Activated naive CD8-positive, alpha-beta T cell treated with anti-CD3 and anti-CD28 coated beads, Interleukin-2, amount 10 ng/mL, durations not matched to agents 7 days and 5 days (primary cell): ENCODE results near the gene APBB2. TPM values are rescaled to one million over a fixed set of nuclear protein-coding genes. Genes with fewer than 3 reads are reported as not detected.

Experiments used
- ATAC-seq: fragments of 150-1000 bp; cut with Tn5 transposase; one replicate; pipeline ENCODE4 v1.10.0; 2021; ENCODE audit warnings: low read depth, moderate library complexity
- POLR2A ChIA-PET: fragments of 350-600 bp; sonication (Branson Sonifier 250); formaldehyde crosslinking; loops from one replicate; lab custom pipeline; 2021; ENCODE audit warnings: antibody characterized with exemption; lab: Charles Lee
- DNase-seq: peaks from one replicate; pipeline ENCODE4 v3.0.0; 2021
- H3K27ac Mint-ChIP-seq: one replicate; pipeline ENCODE4 v1.8.0; 2022; ENCODE audit warnings: mild to moderate bottlenecking, mixed read lengths
- H3K27me3 Mint-ChIP-seq: one replicate; pipeline ENCODE4 v1.8.0; 2022; ENCODE audit warnings: mild to moderate bottlenecking, moderate library complexity, mixed read lengths
- H3K36me3 Mint-ChIP-seq: one replicate; pipeline ENCODE4 v1.8.0; 2021; ENCODE audit warnings: mild to moderate bottlenecking, mixed read lengths
- H3K4me1 Mint-ChIP-seq: one replicate; pipeline ENCODE4 v1.8.0; 2021; ENCODE audit warnings: mixed read lengths
- H3K4me3 Mint-ChIP-seq: one replicate; pipeline ENCODE4 v1.8.0; 2022; ENCODE audit warnings: mild to moderate bottlenecking, moderate library complexity, mixed read lengths
- H3K9me3 Mint-ChIP-seq: one replicate; pipeline ENCODE4 v1.8.0; 2021; ENCODE audit warnings: mixed read lengths
- total RNA-seq, 2 experiments: library from RNA; stranded (reverse); gene quantifications; one replicate each; pipeline ENCODE4 v1.2.3, GENCODE V29; 2021

APBB2 gene
- total RNA-seq, 2 experiments from 2014 or later = 0.96 to 2.0 TPM

- peaks cover 9% of the 10 kb centered on the region for H3K4me1 Mint-ChIP-seq
- no peak overlapping the region for H3K4me3 Mint-ChIP-seq
- H3K27ac Mint-ChIP-seq = no peak overlapping the region
- H3K9me3 Mint-ChIP-seq = peaks cover 1% of the 10 kb centered on the region
- H3K36me3 Mint-ChIP-seq = no peaks in the 10 kb centered on the region
- peaks cover 13% of the 10 kb centered on the region for H3K27me3 Mint-ChIP-seq
- POLR2A ChIA-PET = no interaction called here
- no peak for DNase-seq
- no peak for ATAC-seq
Measured at GRCh38 chr4:40874901-40875300, 339.4 kb downstream of the APBB2 start.

- H3K9me3 Mint-ChIP-seq = peaks cover 1% of the 10 kb centered on the region
- H3K4me1 Mint-ChIP-seq = peaks cover 9% of the 10 kb centered on the region
- POLR2A ChIA-PET = no interaction called here
- DNase-seq = no peak
- H3K27ac Mint-ChIP-seq = no peak overlapping the region
- H3K27me3 Mint-ChIP-seq = peaks cover 13% of the 10 kb centered on the region
- no peak for ATAC-seq
- H3K4me3 Mint-ChIP-seq = no peak overlapping the region
- H3K36me3 Mint-ChIP-seq = no peaks in the 10 kb centered on the region
Measured at GRCh38 chr4:40874331-40874730, 340.0 kb downstream of the APBB2 start.

- peaks cover 9% of the 10 kb centered on the region for H3K4me1 Mint-ChIP-seq
- no peaks in the 10 kb centered on the region for H3K36me3 Mint-ChIP-seq
- DNase-seq (no peak), ATAC-seq (no peak)
- peaks cover 12% of the 10 kb centered on the region for H3K27me3 Mint-ChIP-seq
- no peak overlapping the region for H3K4me3 Mint-ChIP-seq
- POLR2A ChIA-PET = no interaction called here
- H3K9me3 Mint-ChIP-seq = peaks cover 1% of the 10 kb centered on the region
- no peak overlapping the region for H3K27ac Mint-ChIP-seq
Measured at GRCh38 chr4:40871695-40872250, 342.6 kb downstream of the APBB2 start.

GRCh38 chr4:40870150-40870549 is 344.2 kb downstream of the APBB2 start:
- Mint-ChIP-seq H3K27me3 (peaks cover 12% of the 10 kb centered on the region), H3K36me3 (no peaks in the 10 kb centered on the region), H3K27ac (no peak overlapping the region), H3K4me1 (no peaks in the 10 kb centered on the region), H3K4me3 (no peak overlapping the region), H3K9me3 (peaks cover 1% of the 10 kb centered on the region)
- ATAC-seq = no peak
- POLR2A ChIA-PET = no interaction called here
- DNase-seq = no peak

GRCh38 chr4:40865696-40866095 is 348.6 kb downstream of the APBB2 start:
- Mint-ChIP-seq H3K36me3 (no peaks in the 10 kb centered on the region), H3K4me3 (no peak overlapping the region), H3K9me3 (no peaks in the 10 kb centered on the region), H3K27ac (no peak overlapping the region), H3K27me3 (peaks cover 23% of the 10 kb centered on the region), H3K4me1 (no peaks in the 10 kb centered on the region)
- no peak for ATAC-seq
- POLR2A ChIA-PET = no interaction called here
- DNase-seq = no peak

GRCh38 chr4:40864531-40864930 is 349.8 kb downstream of the APBB2 start:
- H3K27ac Mint-ChIP-seq = no peak overlapping the region
- peaks cover 24% of the 10 kb centered on the region for H3K27me3 Mint-ChIP-seq
- POLR2A ChIA-PET = no interaction called here
- no peaks in the 10 kb centered on the region for H3K9me3 Mint-ChIP-seq
- no peak for ATAC-seq
- H3K4me1 Mint-ChIP-seq = no peaks in the 10 kb centered on the region
- DNase-seq = no peak
- no peaks in the 10 kb centered on the region for H3K36me3 Mint-ChIP-seq
- H3K4me3 Mint-ChIP-seq = no peak overlapping the region

GRCh38 chr4:40858962-40859361 is 355.4 kb downstream of the APBB2 start:
- peaks cover 54% of the 10 kb centered on the region for H3K27me3 Mint-ChIP-seq
- DNase-seq = no peak
- no peak for ATAC-seq
- no peaks in the 10 kb centered on the region for H3K9me3 Mint-ChIP-seq
- H3K36me3 Mint-ChIP-seq = no peaks in the 10 kb centered on the region
- no peak overlapping the region for H3K4me3 Mint-ChIP-seq
- peaks cover 8% of the 10 kb centered on the region for H3K4me1 Mint-ChIP-seq
- no peak overlapping the region for H3K27ac Mint-ChIP-seq
- POLR2A ChIA-PET = no interaction called here

DNA sequence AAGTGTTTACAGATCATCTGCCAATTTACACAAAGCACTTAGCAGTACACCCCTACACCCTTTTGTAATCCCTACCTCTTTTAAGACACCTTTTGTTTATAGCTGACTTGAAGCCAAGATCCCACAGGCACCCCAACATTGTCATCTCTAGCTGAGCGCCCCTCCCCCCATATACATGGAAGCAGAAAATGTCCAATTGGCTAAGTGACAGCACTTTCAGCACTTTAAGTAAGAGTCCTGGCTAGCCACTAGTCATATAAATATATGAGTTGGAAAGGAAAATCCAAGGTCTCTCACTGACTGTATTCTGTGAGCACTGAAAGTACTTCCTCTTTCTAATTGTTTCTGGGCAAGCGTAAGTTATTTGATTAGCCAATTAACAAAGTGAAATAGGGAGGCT is 356.4 kb downstream of the APBB2 start:
- POLR2A ChIA-PET = no interaction called here
- Mint-ChIP-seq H3K36me3 (no peaks in the 10 kb centered on the region), H3K4me3 (no peak overlapping the region), H3K27ac (no peak overlapping the region), H3K27me3 (peaks cover 60% of the 10 kb centered on the region), H3K4me1 (peaks cover 8% of the 10 kb centered on the region), H3K9me3 (no peaks in the 10 kb centered on the region)
- DNase-seq = no peak
- no peak for ATAC-seq

GRCh38 chr4:40856840-40857362 is 357.4 kb downstream of the APBB2 start:
- Mint-ChIP-seq H3K36me3 (no peaks in the 10 kb centered on the region), H3K4me1 (peaks cover 8% of the 10 kb centered on the region), H3K4me3 (peak overlapping the region; percentile 75), H3K27ac (no peak overlapping the region), H3K27me3 (peaks cover 60% of the 10 kb centered on the region), H3K9me3 (no peaks in the 10 kb centered on the region)
- ATAC-seq (peak; percentile 99), DNase-seq (peak; percentile 79)
- POLR2A ChIA-PET = no interaction called here

- Mint-ChIP-seq H3K9me3 (no peaks in the 10 kb centered on the region), H3K27ac (no peak overlapping the region), H3K4me1 (peaks cover 8% of the 10 kb centered on the region), H3K4me3 (peak overlapping the region; percentile 75), H3K27me3 (peaks cover 59% of the 10 kb centered on the region), H3K36me3 (no peaks in the 10 kb centered on the region)
- ATAC-seq (no peak), DNase-seq (no peak)
- POLR2A ChIA-PET = no interaction called here
Measured at GRCh38 chr4:40856277-40856839, 358.0 kb downstream of the APBB2 start.

DNA sequence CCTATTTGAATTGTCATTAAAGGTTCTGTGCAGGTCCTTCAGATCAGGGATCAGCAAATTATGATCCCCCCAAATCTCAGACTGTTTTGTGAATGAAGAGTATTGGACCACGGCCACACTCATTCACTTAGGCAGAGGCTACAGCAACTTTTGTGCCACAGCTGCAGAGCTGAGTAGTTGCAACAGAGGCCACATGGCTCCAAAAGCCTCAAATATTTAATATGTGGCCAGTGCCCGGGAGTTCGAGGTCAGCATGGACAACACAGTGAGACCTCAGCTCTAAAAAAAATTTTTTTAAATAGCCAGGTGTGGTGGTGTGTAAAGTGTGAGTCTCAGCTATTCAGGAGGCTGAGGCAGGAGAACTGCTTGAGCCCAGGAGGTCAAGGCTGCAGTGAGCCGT is 363.8 kb downstream of the APBB2 start:
- Mint-ChIP-seq H3K27me3 (peaks cover 50% of the 10 kb centered on the region), H3K36me3 (no peaks in the 10 kb centered on the region), H3K27ac (no peak overlapping the region), H3K9me3 (no peaks in the 10 kb centered on the region), H3K4me3 (no peak overlapping the region), H3K4me1 (no peaks in the 10 kb centered on the region)
- DNase-seq = no peak
- ATAC-seq = no peak
- POLR2A ChIA-PET = no interaction called here

- Mint-ChIP-seq H3K36me3 (no peaks in the 10 kb centered on the region), H3K9me3 (no peaks in the 10 kb centered on the region), H3K27ac (no peak overlapping the region), H3K4me3 (no peak overlapping the region), H3K4me1 (no peaks in the 10 kb centered on the region), H3K27me3 (peaks cover 37% of the 10 kb centered on the region)
- POLR2A ChIA-PET = no interaction called here
- ATAC-seq (no peak), DNase-seq (no peak)
Measured at GRCh38 chr4:40848940-40849339, 365.4 kb downstream of the APBB2 start.

GRCh38 chr4:40848251-40848650 is 366.1 kb downstream of the APBB2 start:
- Mint-ChIP-seq H3K4me1 (no peaks in the 10 kb centered on the region), H3K27me3 (peaks cover 33% of the 10 kb centered on the region), H3K36me3 (no peaks in the 10 kb centered on the region), H3K4me3 (no peak overlapping the region), H3K9me3 (no peaks in the 10 kb centered on the region), H3K27ac (no peak overlapping the region)
- POLR2A ChIA-PET = interaction anchor here (0.6 to 0.7 kb wide), 2 partner anchors 44 to 531 kb away, joined by 3 to 5 read pairs; no protein-coding TSS in a partner anchor
- DNase-seq = no peak
- ATAC-seq = no peak

GRCh38 chr4:40846532-40846931 is 367.8 kb downstream of the APBB2 start:
- ATAC-seq = no peak

More at GRCh38 chr4:40846532-40846931, 367.8 kb downstream of the APBB2 start:
- Mint-ChIP-seq H3K36me3 (no peaks in the 10 kb centered on the region), H3K4me3 (no peak overlapping the region), H3K9me3 (no peaks in the 10 kb centered on the region), H3K27me3 (peaks cover 26% of the 10 kb centered on the region), H3K4me1 (peaks cover 3% of the 10 kb centered on the region), H3K27ac (no peak overlapping the region)
- DNase-seq = no peak
- POLR2A ChIA-PET = no interaction called here
